ENCODE results near the gene LRRC25.

DNA sequence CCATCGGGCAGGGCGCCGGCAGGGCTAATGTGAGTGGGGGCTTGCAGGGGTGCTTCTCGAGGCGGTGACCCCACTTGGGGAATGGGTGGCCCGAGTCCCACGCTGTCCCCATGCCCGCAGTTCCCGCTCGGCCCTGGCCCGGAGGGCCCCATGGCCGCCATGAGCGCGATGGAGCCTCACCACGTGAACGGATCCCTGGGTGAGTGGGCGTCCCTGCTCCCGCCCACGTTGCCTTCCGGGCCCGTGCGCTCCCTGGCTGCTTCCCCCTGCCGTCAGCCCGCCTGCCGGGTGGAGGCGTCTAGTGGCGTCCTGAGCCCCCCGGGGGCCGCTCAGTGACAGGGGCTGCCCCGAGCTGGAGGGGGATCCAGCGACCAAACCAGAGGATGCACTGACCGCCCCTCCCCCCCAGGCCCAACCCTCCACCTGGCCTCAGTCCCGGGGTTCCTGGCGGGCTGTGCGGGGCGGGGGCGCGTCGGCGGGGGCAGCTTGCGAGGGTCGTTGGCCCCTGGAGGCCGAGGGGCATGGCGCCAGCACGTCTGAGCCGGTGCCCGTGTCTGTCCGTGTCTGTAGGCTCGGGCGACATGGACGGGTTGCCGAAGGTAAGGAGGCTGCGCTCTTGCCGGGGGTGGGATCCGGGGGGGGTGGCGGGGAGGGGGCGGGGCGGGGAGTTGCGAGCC is 35.7 kb upstream of the LRRC25 start:
- TF ChIP-seq CTCF (conservative IDR thresholded peaks at IDR 0.05; ENCODE audit: low read length): no peak
- TF ChIP-seq EZH2phosphoT487 (IDR thresholded peaks at IDR 0.05; ENCODE audit: borderline replicate concordance, low read depth, low read length): no peak

All from OCI-LY7 (cell line).